Measurements from ENCODE around the gene IFITM2.
"Not testable (repeated sequence)": the region's sequence is repeated elsewhere in the genome, so short reads cannot be mapped to it uniquely, and the experiment has no call there.

DNA sequence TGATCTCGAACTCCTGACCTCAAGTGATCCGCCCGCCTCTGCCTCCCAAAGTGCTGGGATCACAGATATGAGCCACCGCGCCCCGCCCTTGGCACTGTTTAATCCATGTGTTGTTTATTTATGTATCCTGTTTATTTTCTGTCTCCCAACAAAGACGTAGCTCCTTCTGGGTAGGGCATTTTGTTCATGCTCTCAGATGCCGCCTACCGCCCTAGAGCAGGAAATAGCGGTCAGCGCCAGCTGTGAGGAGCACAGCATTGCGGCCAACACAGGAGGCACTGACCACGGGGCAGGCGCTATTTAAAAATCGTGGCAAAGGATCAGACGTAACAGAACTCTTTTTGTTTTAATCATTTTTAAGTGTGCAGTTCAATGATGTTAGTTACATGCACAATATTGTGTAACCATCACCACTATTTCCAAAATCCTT lies 38.9 kb upstream of the IFITM2 start:
- TF ChIP-seq, protein P1, sequence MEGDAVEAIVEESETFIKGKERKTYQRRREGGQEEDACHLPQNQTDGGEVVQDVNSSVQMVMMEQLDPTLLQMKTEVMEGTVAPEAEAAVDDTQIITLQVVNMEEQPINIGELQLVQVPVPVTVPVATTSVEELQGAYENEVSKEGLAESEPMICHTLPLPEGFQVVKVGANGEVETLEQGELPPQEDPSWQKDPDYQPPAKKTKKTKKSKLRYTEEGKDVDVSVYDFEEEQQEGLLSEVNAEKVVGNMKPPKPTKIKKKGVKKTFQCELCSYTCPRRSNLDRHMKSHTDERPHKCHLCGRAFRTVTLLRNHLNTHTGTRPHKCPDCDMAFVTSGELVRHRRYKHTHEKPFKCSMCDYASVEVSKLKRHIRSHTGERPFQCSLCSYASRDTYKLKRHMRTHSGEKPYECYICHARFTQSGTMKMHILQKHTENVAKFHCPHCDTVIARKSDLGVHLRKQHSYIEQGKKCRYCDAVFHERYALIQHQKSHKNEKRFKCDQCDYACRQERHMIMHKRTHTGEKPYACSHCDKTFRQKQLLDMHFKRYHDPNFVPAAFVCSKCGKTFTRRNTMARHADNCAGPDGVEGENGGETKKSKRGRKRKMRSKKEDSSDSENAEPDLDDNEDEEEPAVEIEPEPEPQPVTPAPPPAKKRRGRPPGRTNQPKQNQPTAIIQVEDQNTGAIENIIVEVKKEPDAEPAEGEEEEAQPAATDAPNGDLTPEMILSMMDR (IDR thresholded peaks at IDR 0.05; ENCODE audit: low read length) = not testable (repeated sequence)
- not testable (repeated sequence) for TF ChIP-seq EZH2 (optimal IDR thresholded peaks at IDR 0.05; ENCODE audit: low read depth, low read length)

Data from MM.1S (cell line).